Suppressor macrophage treated with lipopolysaccharide for 1 hour (primary cell): ENCODE results near the gene LPAR6.
"Not testable (repeated sequence)": the region's sequence is repeated elsewhere in the genome, so short reads cannot be mapped to it uniquely, and the experiment has no call there.

Source experiments
- DNase-seq, 3 donors: peaks; one replicate each; pipeline ENCODE4 v3.0.0-alpha.2; 2020 to 2022

The LPAR6 gene

GRCh38 chr13:48412881-48413351 lies at the start of gene LPAR6:
TSS of gene LPAR6 (minus strand) at chr13:48413113. CDS start at chr13:48412423, 690 bp downstream.
- peak; percentile 62 to 84 (median 76) for DNase-seq

GRCh38 chr13:48457578-48458242 lies 44.8 kb upstream of the LPAR6 start:
- no peak for DNase-seq

GRCh38 chr13:48456546-48456945 lies 43.6 kb upstream of the LPAR6 start:
- DNase-seq = no peak

- not testable (repeated sequence) for DNase-seq
Measured at GRCh38 chr13:48451196-48451595, 38.3 kb upstream of the LPAR6 start.

- DNase-seq = no peak
Measured at GRCh38 chr13:48449656-48450055, 36.7 kb upstream of the LPAR6 start.

GRCh38 chr13:48448959-48449614 lies 36.2 kb upstream of the LPAR6 start:
- peak; percentile 59 to 90 (median 90) for DNase-seq

- no peak for DNase-seq
Measured at GRCh38 chr13:48448285-48448958, 35.5 kb upstream of the LPAR6 start.

- peak; percentile 60 to 80 (median 78) for DNase-seq
Measured at GRCh38 chr13:48446464-48446863, 33.6 kb upstream of the LPAR6 start.

GRCh38 chr13:48443442-48444208 lies 30.7 kb upstream of the LPAR6 start:
- no peak for DNase-seq

- peak; percentile 31 to 57 (median 47) for DNase-seq
Measured at GRCh38 chr13:48437371-48437770, 24.5 kb upstream of the LPAR6 start.

GRCh38 chr13:48436661-48437288 lies 23.9 kb upstream of the LPAR6 start:
- peak in 2 of 3 donors; percentile 42 to 43 for DNase-seq

- no peak for DNase-seq
Measured at GRCh38 chr13:48434200-48434599, 21.3 kb upstream of the LPAR6 start.

GRCh38 chr13:48431987-48432615 lies 19.2 kb upstream of the LPAR6 start:
- no peak for DNase-seq

GRCh38 chr13:48431431-48431830 lies 18.5 kb upstream of the LPAR6 start:
- DNase-seq = no peak

- DNase-seq = no peak
Measured at GRCh38 chr13:48429886-48430285, 17.0 kb upstream of the LPAR6 start.

GRCh38 chr13:48429036-48429435 lies 16.1 kb upstream of the LPAR6 start:
- DNase-seq = no peak

GRCh38 chr13:48426755-48427298 lies 13.9 kb upstream of the LPAR6 start:
- DNase-seq = not testable (repeated sequence)

- DNase-seq = no peak
Measured at GRCh38 chr13:48426052-48426451, 13.1 kb upstream of the LPAR6 start.

GRCh38 chr13:48424212-48424611 lies 11.3 kb upstream of the LPAR6 start:
- DNase-seq = no peak

- DNase-seq = not testable (repeated sequence)
Measured at GRCh38 chr13:48422003-48422402, 9.1 kb upstream of the LPAR6 start.

- no peak for DNase-seq
Measured at GRCh38 chr13:48415516-48415915, 2.6 kb upstream of the LPAR6 start.

- DNase-seq = no peak
Measured at GRCh38 chr13:48414501-48414900, 1.6 kb upstream of the LPAR6 start.
